Measurements from ENCODE around the gene SLC39A8. TPM values are rescaled to one million over a fixed set of nuclear protein-coding genes. Genes with fewer than 3 reads are reported as not detected.
A peak's percentile ranks its signal among the peaks of the same experiment; 100 is the strongest.
"Not testable (repeated sequence)": the region's sequence is repeated elsewhere in the genome, so short reads cannot be mapped to it uniquely, and the experiment has no call there.

Gene SLC39A8
- total RNA-seq = 5.5 and 7.4 TPM in 2 replicates
- polyA plus RNA-seq (2012) = 3.4 TPM

DNA sequence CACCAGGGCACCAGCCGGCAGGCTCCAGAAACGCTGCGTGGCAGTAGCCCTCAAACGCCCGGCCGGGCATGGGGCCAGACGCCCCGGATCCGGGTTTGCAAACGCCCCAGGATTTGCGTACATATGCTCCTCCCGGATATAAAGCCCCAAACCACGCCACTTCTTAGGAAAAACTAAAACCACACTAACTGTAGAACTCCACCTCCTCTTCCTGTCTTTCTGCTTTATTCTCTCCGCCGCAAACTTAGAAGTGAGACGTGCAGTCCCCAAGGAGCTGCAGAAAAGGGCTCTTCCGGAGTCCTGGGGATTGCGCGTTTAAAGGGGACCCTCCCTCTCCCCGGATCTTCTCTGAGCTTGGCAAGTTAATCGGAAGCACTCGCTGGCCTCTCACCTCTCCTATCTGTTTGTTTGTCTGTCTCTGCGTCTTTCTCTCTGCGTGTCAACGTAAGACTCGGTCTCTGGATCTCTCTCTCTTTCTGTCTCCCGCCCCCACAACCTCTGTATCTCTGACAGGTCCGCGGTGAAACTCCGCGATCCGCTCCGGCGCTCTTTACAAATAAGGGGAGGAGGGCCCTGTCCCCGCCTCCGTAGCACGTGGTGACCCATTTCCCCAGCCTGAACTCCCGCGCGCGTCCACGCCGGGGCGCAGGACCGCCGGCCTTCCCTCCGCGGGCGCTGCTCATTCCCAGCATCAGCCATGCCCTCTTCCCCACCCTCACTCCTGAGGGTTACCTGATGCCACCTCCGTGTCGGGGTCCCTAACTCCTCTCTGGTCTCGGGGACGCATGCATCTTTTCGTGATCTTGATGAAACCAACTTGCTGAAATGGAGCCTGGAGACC is at the start of gene SLC39A8:
TSS of gene SLC39A8 (minus strand) at position 529 of the 841 bp plus-strand sequence. CDS start 820 bp downstream, outside the sequence.
- peak; percentile 82 for DNase-seq (ENCODE audit: low read depth)

DNA sequence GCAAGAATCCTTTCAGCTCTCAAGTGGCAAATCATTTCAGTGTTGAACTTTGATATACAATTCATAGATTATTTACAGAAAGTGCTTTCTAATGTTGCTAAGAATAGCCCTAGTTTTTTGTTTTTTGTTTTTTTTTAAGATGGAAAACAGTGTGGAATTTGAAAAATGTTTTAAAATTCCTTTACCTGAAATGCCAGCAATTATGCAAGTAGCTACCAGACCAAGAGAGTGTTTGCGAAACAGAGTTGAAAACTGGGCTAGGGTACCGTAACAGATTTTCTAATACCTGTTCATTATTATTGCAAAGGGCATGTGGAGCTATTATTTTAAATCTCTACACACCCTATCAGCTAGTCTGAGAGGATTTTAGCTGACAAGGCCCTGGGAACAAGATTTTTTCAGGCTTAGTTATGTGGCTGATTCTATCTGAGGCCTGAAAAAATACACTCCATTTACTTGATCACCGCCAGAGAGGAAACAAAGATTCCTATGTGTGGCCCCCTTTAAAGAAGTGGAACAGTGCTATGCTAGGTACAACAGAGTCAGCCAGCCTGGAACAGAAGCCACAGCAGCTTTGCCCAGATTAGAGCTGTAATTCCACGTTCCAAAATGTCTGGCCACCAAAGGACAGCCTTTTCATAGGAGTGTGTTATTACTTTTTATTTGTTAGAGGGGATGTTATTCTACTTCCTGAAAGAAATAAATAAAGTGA is 46.9 kb upstream of the SLC39A8 start:
- no peak for DNase-seq (ENCODE audit: low read depth)

DNA sequence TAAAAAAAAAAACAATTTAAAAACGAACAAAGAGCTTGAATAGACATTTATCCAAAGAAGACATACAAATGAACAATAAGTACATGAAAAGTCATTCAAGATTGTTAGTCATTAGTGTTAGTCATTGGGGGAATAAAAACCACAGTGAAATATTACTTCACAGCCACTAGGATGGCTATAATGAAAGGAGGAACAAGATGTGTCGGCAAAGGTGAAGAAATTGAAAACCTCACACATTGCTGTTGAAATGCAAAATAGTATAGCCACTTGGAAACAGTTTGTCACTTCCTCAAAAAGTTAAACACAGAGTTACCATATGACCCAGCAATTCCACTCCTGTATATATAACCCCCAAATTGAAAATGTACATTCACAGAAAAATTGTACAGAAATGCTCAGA is 45.2 kb upstream of the SLC39A8 start:
- DNase-seq (ENCODE audit: low read depth) = peak; percentile 17

GRCh38 chr4:102388611-102389010 is 43.3 kb upstream of the SLC39A8 start:
- DNase-seq (ENCODE audit: low read depth) = no peak

GRCh38 chr4:102387552-102388150 is 42.4 kb upstream of the SLC39A8 start:
- DNase-seq (ENCODE audit: low read depth) = no peak

- DNase-seq (ENCODE audit: low read depth) = no peak
Observed at GRCh38 chr4:102386966-102387365, 41.7 kb upstream of the SLC39A8 start.

- DNase-seq (ENCODE audit: low read depth) = not testable (repeated sequence)
Observed at GRCh38 chr4:102380253-102380652, 35.0 kb upstream of the SLC39A8 start.

DNA sequence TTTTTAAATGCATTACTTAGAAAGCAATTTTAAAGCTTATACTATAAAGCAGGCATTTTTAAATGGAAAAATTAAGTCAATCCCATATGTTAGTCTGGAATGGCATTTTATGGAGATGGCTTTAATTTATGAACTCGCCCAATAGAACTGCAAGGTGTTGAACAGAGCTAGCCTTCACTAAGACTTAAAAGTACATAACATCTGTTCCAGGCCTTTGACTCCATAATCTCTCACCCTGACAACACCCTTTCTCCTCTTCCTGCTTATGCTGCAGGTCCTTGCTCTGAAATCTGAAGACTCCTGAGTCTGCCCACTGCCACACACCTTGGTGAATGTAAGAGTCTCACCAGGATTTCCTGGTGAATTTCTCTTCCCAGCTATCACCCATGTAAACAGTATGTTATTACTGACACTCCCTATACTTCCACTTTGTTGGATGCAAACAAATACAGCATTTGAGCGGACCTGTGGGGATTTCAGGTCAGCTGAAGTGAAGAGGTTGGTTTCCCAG is 17.7 kb upstream of the SLC39A8 start:
- DNase-seq (ENCODE audit: low read depth) = no peak

- DNase-seq (ENCODE audit: low read depth) = no peak
Observed at GRCh38 chr4:102358128-102358527, 12.8 kb upstream of the SLC39A8 start.

DNA sequence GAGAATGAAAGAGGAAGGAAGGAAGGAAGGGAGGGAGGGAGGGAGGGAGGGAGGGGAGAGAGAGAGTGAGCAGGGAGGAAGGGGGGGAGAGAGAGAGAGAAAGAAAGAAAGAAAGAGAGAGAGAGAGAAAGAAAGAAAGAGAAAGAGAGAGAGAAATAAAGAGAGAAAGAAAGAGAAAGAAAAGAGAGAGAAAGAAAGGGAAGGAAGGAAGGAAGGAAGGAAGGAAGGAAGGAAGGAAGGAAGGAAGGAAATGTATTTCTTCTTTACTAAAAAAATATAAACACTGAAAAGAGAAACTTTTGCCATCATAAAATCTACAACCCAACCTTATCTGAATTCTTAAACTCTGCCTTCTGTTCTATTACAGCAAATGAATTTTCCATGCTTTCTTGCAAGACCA is 12.4 kb upstream of the SLC39A8 start:
- not testable (repeated sequence) for DNase-seq (ENCODE audit: low read depth)

DNA sequence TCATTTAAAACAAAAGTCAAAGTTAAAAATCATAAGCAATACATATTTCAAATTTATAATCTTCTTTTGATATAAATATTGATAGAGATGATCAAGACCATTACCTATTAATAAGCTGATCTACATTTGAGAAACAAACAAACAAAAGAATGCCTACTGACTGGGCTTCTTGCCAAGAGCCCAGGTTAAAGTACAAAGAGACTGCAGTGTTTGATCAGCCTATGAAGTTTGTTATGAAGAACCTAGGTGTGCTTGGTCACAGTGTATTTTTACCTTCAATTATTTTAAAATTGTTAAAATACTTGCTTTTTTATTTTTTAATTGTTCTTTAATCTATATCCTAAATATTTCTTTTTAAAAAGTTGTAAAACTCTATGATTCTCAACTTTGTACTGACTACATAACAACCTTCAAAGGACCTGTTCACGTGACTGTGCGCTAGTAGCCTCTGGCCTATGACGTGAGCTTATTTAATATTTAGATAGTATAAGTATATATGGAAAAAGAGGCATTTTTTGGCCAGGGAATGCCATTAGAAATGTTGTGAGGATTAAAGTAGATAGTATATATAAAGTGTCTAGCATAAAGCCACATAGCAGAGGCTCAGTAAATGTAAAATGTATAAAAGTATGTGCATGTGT is 11.4 kb upstream of the SLC39A8 start:
- DNase-seq (ENCODE audit: low read depth) = no peak

- no peak for DNase-seq (ENCODE audit: low read depth)
Observed at GRCh38 chr4:102355748-102356147, 10.5 kb upstream of the SLC39A8 start.

DNA sequence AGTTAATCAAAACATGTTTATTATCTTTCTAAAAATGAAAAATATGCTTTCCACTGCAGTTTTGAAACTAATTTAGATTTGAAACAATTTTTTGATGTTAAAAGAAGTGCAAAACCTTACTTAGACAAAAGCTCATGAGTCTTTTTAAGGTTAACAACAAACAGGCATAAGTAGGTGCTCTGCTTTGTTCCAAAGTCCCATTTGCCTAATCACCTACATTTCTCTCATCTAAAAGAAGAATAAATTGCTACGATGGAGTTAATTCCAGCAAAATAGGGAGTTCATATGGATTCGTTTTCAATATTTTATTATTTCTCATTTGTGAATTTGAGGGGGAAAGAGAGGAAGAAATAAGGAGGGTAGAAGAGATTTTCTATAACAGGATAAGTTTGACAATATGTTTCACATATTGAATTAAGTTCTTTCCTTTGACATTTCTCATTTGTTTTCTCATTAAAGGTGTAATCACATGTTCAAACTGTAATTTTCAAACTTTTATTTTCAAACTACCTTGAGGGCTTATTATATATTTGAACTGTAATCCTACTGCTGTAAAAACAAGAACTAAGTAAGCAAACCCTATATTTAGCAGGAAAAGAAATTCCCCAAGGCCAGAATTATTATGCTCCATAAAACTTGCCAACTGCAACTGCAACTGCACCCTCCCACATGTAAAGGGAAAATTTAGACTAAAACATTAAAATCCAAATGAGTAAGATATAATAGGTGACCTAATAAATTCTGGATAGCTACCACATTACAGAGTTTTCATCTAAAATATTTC is 9.6 kb upstream of the SLC39A8 start:
- DNase-seq (ENCODE audit: low read depth) = no peak

DNA sequence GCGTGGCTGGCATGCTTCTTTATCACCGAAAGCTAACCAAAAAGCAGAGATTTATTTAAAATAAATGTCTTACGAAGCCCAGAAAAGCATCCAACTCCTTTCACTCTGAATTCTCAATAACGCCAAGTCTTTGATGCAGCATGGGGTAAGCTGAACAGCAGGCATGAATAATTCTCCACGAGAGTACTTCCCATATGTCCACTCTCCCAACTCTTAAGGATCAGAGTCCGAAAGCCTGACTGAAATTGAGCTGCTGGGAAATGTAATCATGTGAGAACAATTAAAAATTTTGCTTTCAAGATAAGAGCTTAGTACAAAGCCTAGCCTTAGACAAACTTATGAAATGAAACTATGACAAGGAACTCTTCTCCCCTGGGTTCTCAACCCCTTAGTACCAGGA is 7.5 kb upstream of the SLC39A8 start:
- DNase-seq (ENCODE audit: low read depth) = no peak

GRCh38 chr4:102350634-102351033 is 5.4 kb upstream of the SLC39A8 start:
- no peak for DNase-seq (ENCODE audit: low read depth)

- DNase-seq (ENCODE audit: low read depth) = no peak
Observed at GRCh38 chr4:102348701-102349100, 3.4 kb upstream of the SLC39A8 start.

GRCh38 chr4:102345795-102346100 is 466 bp upstream of the SLC39A8 start:
- DNase-seq (ENCODE audit: low read depth) = no peak

DNA sequence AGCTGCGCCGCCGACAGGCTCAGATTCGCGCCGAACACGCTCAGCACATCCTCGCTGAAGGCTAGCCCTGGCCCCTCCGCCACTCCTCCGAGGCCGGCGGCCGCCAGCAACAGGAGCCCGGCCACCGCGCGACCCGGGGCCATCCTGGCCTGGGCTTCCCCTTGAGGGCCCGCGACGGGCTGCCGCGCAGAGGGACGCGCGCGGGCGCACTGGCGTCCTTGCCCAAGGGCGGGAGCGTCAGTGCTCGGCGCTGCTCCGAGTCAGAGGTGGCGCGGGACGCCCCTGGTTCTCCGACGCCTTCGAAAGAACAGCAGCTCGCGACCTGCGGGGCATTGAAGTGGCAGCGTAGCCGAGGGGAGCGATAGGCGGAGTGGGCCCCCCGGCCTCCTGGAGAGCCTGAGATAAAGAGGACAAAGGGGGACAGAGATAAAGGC is 745 bp downstream of the SLC39A8 start:
- DNase-seq (ENCODE audit: low read depth) = peak; percentile 60

DNA sequence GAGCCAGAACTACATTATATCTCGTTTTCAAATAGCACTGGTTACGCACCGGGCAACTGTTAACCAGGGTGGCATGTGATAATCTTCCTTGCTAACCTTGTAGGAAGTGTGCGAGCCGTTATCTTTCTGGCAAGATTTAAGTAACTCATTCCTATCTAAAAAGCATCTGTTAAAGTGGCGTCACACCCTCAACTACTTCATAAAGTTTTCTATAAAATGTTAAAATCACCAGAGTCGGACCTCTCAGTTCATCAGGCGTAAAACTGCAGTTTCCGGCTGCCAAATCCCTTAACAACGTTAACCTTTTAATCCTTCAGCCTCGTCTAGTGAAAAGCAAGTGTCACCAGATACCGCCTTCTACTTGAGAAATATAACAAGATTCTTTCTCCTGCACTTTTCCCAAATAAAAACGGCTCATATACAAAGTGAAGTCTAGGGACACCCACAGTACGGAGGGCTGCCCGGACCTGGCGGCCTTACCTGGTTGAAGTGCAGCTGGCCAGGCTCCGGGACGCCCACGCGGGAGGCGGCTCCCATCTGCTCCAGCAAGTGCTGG is 1.2 kb downstream of the SLC39A8 start:
- DNase-seq (ENCODE audit: low read depth) = no peak

- no peak for DNase-seq (ENCODE audit: low read depth)
Observed at GRCh38 chr4:102342404-102343074, 2.7 kb downstream of the SLC39A8 start.

Data from myocyte (in vitro differentiated cells).